A549 (cell line): ENCODE data around the gene TBC1D20.

ENCODE experiments used
- CBX8 ChIP-seq: fragments of 200-600 bp; sonication (generic); IDR thresholded peaks from 2 replicates; pipeline ENCODE4 v1.6.1; 2016
- JUN ChIP-seq, 2 experiments: fragments of >200 bp; sonication (Bioruptor Twin); formaldehyde crosslinking; IDR thresholded peaks; 2 replicates in 1 of 2; 3 replicates in 1 of 2; pipeline ENCODE4 v1.6.1; 2016 to 2017
- JUNB ChIP-seq: fragments of >200 bp; sonication (Bioruptor Twin); formaldehyde crosslinking; IDR thresholded peaks from 2 replicates; pipeline ENCODE4 v1.6.1; 2016
- NFE2L2 ChIP-seq: fragments of 150-350 bp; conservative IDR thresholded peaks from 2 replicates; pipeline ENCODE4 v1.6.1; 2014; ENCODE audit warnings: low read length
- POLR2A ChIP-seq: IDR thresholded peaks from 2 replicates; pipeline ENCODE4 v1.6.1; 2012; ENCODE audit warnings: mild to moderate bottlenecking, low read length
- POLR2AphosphoS2 ChIP-seq: conservative IDR thresholded peaks from 2 replicates; pipeline ENCODE4 v1.6.1; 2012; ENCODE audit warnings: low read length, improper control_type of control experiment, inconsistent platforms
- SMC3 ChIP-seq: fragments of >200 bp; sonication (Bioruptor Twin); formaldehyde crosslinking; IDR thresholded peaks from 3 replicates; pipeline ENCODE4 v1.6.1; 2018; ENCODE audit warnings: inconsistent platforms
- ZFP36 ChIP-seq: fragments of 450-650 bp; IDR thresholded peaks from 2 replicates; pipeline ENCODE4 v1.6.1; 2014; ENCODE audit warnings: borderline replicate concordance; ENCODE audit not compliant: partially characterized antibody
- TF ChIP-seq, protein P1 (sequence below): fragments of >200 bp; sonication (Bioruptor Twin); formaldehyde crosslinking; IDR thresholded peaks from 3 replicates; pipeline ENCODE4 v1.5.1; 2016
- TF ChIP-seq, protein P2 (sequence below): fragments of 200-600 bp; sonication (generic); IDR thresholded peaks from 2 replicates; pipeline ENCODE4 v1.6.1; 2016; ENCODE audit warnings: antibody characterized with exemption, mild to moderate bottlenecking, moderate library complexity

DNA sequence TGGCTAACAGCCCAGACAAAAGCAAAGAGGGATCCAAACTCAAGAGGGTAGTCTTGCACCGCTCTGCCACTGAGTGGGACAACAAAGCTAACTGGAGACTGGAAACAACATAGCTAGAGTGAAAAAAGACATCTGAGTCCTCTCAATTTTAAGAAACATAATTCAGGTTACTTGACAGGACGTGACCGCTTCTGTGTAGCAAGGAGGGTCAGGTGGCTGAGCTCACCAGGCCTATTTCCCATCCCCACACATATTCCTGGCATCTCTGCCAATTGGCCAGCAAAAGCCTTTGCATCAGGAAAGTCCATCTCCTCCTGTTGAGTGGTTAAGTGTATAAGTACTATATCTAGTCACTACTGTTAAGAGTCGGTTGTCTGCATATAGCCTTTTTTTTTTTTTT lies 25.3 kb upstream of the TBC1D20 start:
- TF ChIP-seq SMC3 (no peak), CBX8 (no peak), POLR2AphosphoS2 (no peak), JUNB (no peak), JUN (IDR thresholded peaks at IDR 0.05) (no peak), POLR2A (no peak), ZFP36 (no peak), NFE2L2 (no peak)
- TF ChIP-seq, protein P1, sequence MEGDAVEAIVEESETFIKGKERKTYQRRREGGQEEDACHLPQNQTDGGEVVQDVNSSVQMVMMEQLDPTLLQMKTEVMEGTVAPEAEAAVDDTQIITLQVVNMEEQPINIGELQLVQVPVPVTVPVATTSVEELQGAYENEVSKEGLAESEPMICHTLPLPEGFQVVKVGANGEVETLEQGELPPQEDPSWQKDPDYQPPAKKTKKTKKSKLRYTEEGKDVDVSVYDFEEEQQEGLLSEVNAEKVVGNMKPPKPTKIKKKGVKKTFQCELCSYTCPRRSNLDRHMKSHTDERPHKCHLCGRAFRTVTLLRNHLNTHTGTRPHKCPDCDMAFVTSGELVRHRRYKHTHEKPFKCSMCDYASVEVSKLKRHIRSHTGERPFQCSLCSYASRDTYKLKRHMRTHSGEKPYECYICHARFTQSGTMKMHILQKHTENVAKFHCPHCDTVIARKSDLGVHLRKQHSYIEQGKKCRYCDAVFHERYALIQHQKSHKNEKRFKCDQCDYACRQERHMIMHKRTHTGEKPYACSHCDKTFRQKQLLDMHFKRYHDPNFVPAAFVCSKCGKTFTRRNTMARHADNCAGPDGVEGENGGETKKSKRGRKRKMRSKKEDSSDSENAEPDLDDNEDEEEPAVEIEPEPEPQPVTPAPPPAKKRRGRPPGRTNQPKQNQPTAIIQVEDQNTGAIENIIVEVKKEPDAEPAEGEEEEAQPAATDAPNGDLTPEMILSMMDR = no peak
- TF ChIP-seq, protein P2, sequence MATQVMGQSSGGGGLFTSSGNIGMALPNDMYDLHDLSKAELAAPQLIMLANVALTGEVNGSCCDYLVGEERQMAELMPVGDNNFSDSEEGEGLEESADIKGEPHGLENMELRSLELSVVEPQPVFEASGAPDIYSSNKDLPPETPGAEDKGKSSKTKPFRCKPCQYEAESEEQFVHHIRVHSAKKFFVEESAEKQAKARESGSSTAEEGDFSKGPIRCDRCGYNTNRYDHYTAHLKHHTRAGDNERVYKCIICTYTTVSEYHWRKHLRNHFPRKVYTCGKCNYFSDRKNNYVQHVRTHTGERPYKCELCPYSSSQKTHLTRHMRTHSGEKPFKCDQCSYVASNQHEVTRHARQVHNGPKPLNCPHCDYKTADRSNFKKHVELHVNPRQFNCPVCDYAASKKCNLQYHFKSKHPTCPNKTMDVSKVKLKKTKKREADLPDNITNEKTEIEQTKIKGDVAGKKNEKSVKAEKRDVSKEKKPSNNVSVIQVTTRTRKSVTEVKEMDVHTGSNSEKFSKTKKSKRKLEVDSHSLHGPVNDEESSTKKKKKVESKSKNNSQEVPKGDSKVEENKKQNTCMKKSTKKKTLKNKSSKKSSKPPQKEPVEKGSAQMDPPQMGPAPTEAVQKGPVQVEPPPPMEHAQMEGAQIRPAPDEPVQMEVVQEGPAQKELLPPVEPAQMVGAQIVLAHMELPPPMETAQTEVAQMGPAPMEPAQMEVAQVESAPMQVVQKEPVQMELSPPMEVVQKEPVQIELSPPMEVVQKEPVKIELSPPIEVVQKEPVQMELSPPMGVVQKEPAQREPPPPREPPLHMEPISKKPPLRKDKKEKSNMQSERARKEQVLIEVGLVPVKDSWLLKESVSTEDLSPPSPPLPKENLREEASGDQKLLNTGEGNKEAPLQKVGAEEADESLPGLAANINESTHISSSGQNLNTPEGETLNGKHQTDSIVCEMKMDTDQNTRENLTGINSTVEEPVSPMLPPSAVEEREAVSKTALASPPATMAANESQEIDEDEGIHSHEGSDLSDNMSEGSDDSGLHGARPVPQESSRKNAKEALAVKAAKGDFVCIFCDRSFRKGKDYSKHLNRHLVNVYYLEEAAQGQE = no peak
